ENCODE results near the gene DDX39B.

The DDX39B gene

GRCh38 chr6:31485055-31485454, 56.7 kb downstream of the DDX39B start:
- Histone ChIP-seq H3K4me3 (IDR thresholded peaks at IDR 0.05; ENCODE audit: insufficient read depth, low read depth, low read length) (no peak overlapping the region), H2AFZ (ENCODE audit: low read depth) (no peak overlapping the region), H4K20me1 (ENCODE audit: insufficient read depth) (no peaks in the 10 kb centered on the region), H3K27me3 (ENCODE audit: insufficient read depth, low read depth) (no peaks in the 10 kb centered on the region), H3K79me2 (ENCODE audit: insufficient read depth, low read depth) (no peaks in the 10 kb centered on the region), H3K27ac (no peak overlapping the region), H3K9ac (no peak overlapping the region), H3K36me3 (ENCODE audit: insufficient read depth) (no peaks in the 10 kb centered on the region), H3K4me1 (ENCODE audit: low read depth, poor library complexity, severe bottlenecking) (no peaks in the 10 kb centered on the region), H3K4me2 (no peak overlapping the region)
- TF ChIP-seq, protein P1, sequence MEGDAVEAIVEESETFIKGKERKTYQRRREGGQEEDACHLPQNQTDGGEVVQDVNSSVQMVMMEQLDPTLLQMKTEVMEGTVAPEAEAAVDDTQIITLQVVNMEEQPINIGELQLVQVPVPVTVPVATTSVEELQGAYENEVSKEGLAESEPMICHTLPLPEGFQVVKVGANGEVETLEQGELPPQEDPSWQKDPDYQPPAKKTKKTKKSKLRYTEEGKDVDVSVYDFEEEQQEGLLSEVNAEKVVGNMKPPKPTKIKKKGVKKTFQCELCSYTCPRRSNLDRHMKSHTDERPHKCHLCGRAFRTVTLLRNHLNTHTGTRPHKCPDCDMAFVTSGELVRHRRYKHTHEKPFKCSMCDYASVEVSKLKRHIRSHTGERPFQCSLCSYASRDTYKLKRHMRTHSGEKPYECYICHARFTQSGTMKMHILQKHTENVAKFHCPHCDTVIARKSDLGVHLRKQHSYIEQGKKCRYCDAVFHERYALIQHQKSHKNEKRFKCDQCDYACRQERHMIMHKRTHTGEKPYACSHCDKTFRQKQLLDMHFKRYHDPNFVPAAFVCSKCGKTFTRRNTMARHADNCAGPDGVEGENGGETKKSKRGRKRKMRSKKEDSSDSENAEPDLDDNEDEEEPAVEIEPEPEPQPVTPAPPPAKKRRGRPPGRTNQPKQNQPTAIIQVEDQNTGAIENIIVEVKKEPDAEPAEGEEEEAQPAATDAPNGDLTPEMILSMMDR (conservative IDR thresholded peaks at IDR 0.05; ENCODE audit: low read depth, low read length) = no peak

DNA sequence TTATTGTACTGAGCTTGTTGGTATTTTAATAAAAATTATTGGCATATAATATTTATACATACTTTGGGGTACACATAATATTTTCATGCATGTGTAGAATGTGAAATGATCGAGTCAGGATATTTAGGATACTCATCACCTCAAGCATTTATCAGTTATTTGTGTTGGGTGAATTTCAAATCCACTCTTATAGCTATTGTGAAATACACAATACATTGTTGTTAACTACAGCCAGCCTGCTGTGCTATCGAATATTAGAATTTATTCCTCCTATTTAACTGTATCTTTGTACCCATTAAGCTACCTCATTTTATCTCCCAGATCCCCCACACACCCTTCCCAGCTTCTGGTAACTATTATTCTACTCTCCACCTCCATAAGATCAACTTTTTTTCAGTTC, 58.4 kb downstream of the DDX39B start:
- Histone ChIP-seq H3K9ac (no peak overlapping the region), H3K4me3 (IDR thresholded peaks at IDR 0.05; ENCODE audit: insufficient read depth, low read depth, low read length) (no peak overlapping the region), H3K4me1 (ENCODE audit: low read depth, poor library complexity, severe bottlenecking) (no peaks in the 10 kb centered on the region), H3K36me3 (ENCODE audit: insufficient read depth) (no peaks in the 10 kb centered on the region), H3K4me2 (no peak overlapping the region), H4K20me1 (ENCODE audit: insufficient read depth) (no peaks in the 10 kb centered on the region), H3K79me2 (ENCODE audit: insufficient read depth, low read depth) (no peaks in the 10 kb centered on the region), H3K27ac (no peak overlapping the region), H3K27me3 (ENCODE audit: insufficient read depth, low read depth) (no peaks in the 10 kb centered on the region), H2AFZ (ENCODE audit: low read depth) (no peak overlapping the region)
- TF ChIP-seq, protein P1 (conservative IDR thresholded peaks at IDR 0.05; ENCODE audit: low read depth, low read length) = no peak

- no peaks in the 10 kb centered on the region for H3K79me2 ChIP-seq (ENCODE audit: insufficient read depth, low read depth)
- no peaks in the 10 kb centered on the region for H3K27me3 ChIP-seq (ENCODE audit: insufficient read depth, low read depth)
- H3K4me3 ChIP-seq (IDR thresholded peaks at IDR 0.05; ENCODE audit: insufficient read depth, low read depth, low read length) = no peak overlapping the region
- TF ChIP-seq, protein P1 (conservative IDR thresholded peaks at IDR 0.05; ENCODE audit: low read depth, low read length) = no peak
- no peaks in the 10 kb centered on the region for H3K4me1 ChIP-seq (ENCODE audit: low read depth, poor library complexity, severe bottlenecking)
- H2AFZ ChIP-seq (ENCODE audit: low read depth) = no peak overlapping the region
- H3K27ac ChIP-seq = no peak overlapping the region
- no peak overlapping the region for H3K4me2 ChIP-seq
- H4K20me1 ChIP-seq (ENCODE audit: insufficient read depth) = no peaks in the 10 kb centered on the region
- H3K36me3 ChIP-seq (ENCODE audit: insufficient read depth) = no peaks in the 10 kb centered on the region
- H3K9ac ChIP-seq = no peak overlapping the region
Observed at GRCh38 chr6:31480574-31480973, 61.2 kb downstream of the DDX39B start.
